Ecto neural progenitor cell (in vitro differentiated cells): ENCODE results near the gene PPP1R16B.

Source experiments
- DNase-seq: peaks from one replicate; pipeline ENCODE4 v3.0.0-alpha.2; 2018; ENCODE audit warnings: low spot score

Gene PPP1R16B

GRCh38 chr20:38896009-38896594, 90.6 kb downstream of the PPP1R16B start:
- DNase-seq = no peak

- DNase-seq = no peak
Observed at GRCh38 chr20:38897267-38897666, 91.8 kb downstream of the PPP1R16B start.

GRCh38 chr20:38900606-38901005, 95.1 kb downstream of the PPP1R16B start:
- no peak for DNase-seq

- DNase-seq = no peak
Observed at GRCh38 chr20:38902601-38903000, 97.1 kb downstream of the PPP1R16B start.

- no peak for DNase-seq
Observed at GRCh38 chr20:38903335-38903734, 97.8 kb downstream of the PPP1R16B start.

GRCh38 chr20:38905375-38905774, 99.9 kb downstream of the PPP1R16B start:
- no peak for DNase-seq

GRCh38 chr20:38907918-38908677, 102.6 kb downstream of the PPP1R16B start:
- no peak for DNase-seq

GRCh38 chr20:38915355-38915754, 109.9 kb downstream of the PPP1R16B start:
- DNase-seq = no peak

- DNase-seq = no peak
Observed at GRCh38 chr20:38917657-38918056, 112.2 kb downstream of the PPP1R16B start.

GRCh38 chr20:38918172-38918571, 112.7 kb downstream of the PPP1R16B start:
- no peak for DNase-seq

- DNase-seq = no peak
Observed at GRCh38 chr20:38919683-38920082, 114.2 kb downstream of the PPP1R16B start.

GRCh38 chr20:38920411-38920810, 114.9 kb downstream of the PPP1R16B start:
- DNase-seq = no peak

- no peak for DNase-seq
Observed at GRCh38 chr20:38920851-38921250, 115.4 kb downstream of the PPP1R16B start.

GRCh38 chr20:38924718-38925117, 119.2 kb downstream of the PPP1R16B start:
- DNase-seq = no peak

- DNase-seq = peak; percentile 97
Observed at GRCh38 chr20:38926142-38926933, 120.8 kb downstream of the PPP1R16B start, which contains the start of gene FAM83D. Gene FAM83D (plus strand): TSS chr20:38926417. CDS start chr20:38926443, 26 bp downstream.

GRCh38 chr20:38926934-38927616, 121.6 kb downstream of the PPP1R16B start:
- DNase-seq = no peak

- DNase-seq = no peak
Observed at GRCh38 chr20:38927902-38928578, 122.5 kb downstream of the PPP1R16B start.

GRCh38 chr20:38930242-38930569, 124.7 kb downstream of the PPP1R16B start:
- DNase-seq = no peak

- no peak for DNase-seq
Observed at GRCh38 chr20:38931984-38932383, 126.5 kb downstream of the PPP1R16B start.

GRCh38 chr20:38932457-38933120, 127.1 kb downstream of the PPP1R16B start:
- no peak for DNase-seq

GRCh38 chr20:38934530-38934929, 129.0 kb downstream of the PPP1R16B start:
- no peak for DNase-seq
